Panc1 (cell line): Measurements from ENCODE around the gene SSBP3. TPM values are rescaled to one million over a fixed set of nuclear protein-coding genes. Genes with fewer than 3 reads are reported as not detected.

Experiments used
- ATAC-seq: fragments of 200-7000 bp; cut with Tn5 transposase; 2 replicates; pipeline ENCODE4 v1.9.1; 2020; ENCODE audit warnings: mild to moderate bottlenecking, moderate library complexity
- BruUV-seq: library from RNA; stranded (reverse); fragments of 400-500 nt; replicated peaks from 2 replicates; lab custom pipeline; 2021; lab: Mats Ljungman, UMichigan
- CTCF ChIA-PET: fragments of 300-600 bp; sonication (Branson Sonifier 250); formaldehyde crosslinking; loops from one replicate; lab custom pipeline; 2022; ENCODE audit warnings: antibody characterized with exemption; lab: Charles Lee
- POLR2A ChIA-PET: fragments of 300-600 bp; sonication (Branson Sonifier 250); formaldehyde crosslinking; loops from one replicate; lab custom pipeline; 2022; ENCODE audit warnings: antibody characterized with exemption; lab: Charles Lee
- DNase-seq: peaks from one replicate; pipeline ENCODE4 v3.0.0-alpha.2; 2010; ENCODE audit warnings: low read depth, low spot score
- H3K27ac ChIP-seq: 2 replicates; pipeline ENCODE4 v1.5.1; 2011; ENCODE audit warnings: mild to moderate bottlenecking, low read length, inconsistent platforms
- H3K27me3 ChIP-seq: fragments of 200-500 bp; sonication (Bioruptor generic); 2 replicates; pipeline ENCODE4 v1.6.0; 2014; ENCODE audit warnings: low read length, inconsistent platforms; ENCODE audit not compliant: control insufficient read depth, insufficient read depth
- H3K36me3 ChIP-seq: fragments of 200-500 bp; sonication (Bioruptor generic); 2 replicates; pipeline ENCODE4 v1.5.1; 2014; ENCODE audit warnings: inconsistent platforms, mild to moderate bottlenecking, low read length, moderate library complexity; ENCODE audit not compliant: control insufficient read depth, insufficient read depth
- H3K4me1 ChIP-seq: 2 replicates; pipeline ENCODE4 v1.5.1; 2011; ENCODE audit warnings: inconsistent platforms, mild to moderate bottlenecking, low read length, moderate library complexity; ENCODE audit not compliant: control insufficient read depth, insufficient read depth
- H3K4me3 ChIP-seq, 2 experiments: 2 replicates each; pipeline ENCODE4 v1.5.1; 2011 to 2012; ENCODE audit warnings: low read depth in 2 of 2, low read length in 2 of 2, mild to moderate bottlenecking in 2 of 2, inconsistent platforms in 1 of 2, moderate library complexity in 1 of 2
- H3K9me3 ChIP-seq: fragments of 200-500 bp; sonication (Bioruptor generic); 2 replicates; pipeline ENCODE4 v1.5.1; 2014; ENCODE audit warnings: low read depth, mild to moderate bottlenecking, inconsistent platforms, low read length, moderate library complexity; ENCODE audit not compliant: control insufficient read depth, insufficient read depth
- POLR2AphosphoS5 ChIP-seq: IDR thresholded peaks from 2 replicates; pipeline ENCODE4 v1.6.1; 2012; ENCODE audit warnings: mild to moderate bottlenecking, low read depth, low read length, moderate library complexity
- SIN3A ChIP-seq: IDR thresholded peaks from 2 replicates; pipeline ENCODE4 v1.6.1; 2012; ENCODE audit warnings: low read depth, mild to moderate bottlenecking, low read length, moderate library complexity, borderline replicate concordance; ENCODE audit not compliant: insufficient read depth
- TCF7L2 ChIP-seq: IDR thresholded peaks from 2 replicates; pipeline ENCODE4 v1.6.1; 2011; ENCODE audit warnings: mild to moderate bottlenecking, low read depth, low read length, inconsistent platforms
- in situ Hi-C: cut with HindIII; loops from 2 replicates; pipeline ENCODE4 v1.10.0; 2016; ENCODE audit warnings: low sequenced_read_pairs, low pct_unique_long_range_greater_than_20kb
- intact Hi-C: fragments of 100-400 bp; cut with micrococcal nuclease; formaldehyde crosslinking; loops from one replicate; pipeline ENCODE4 v1.10.0; 2022; ENCODE audit not compliant: unreplicated experiment
- total RNA-seq: library from RNA; stranded (reverse); gene quantifications from one replicate; pipeline ENCODE4 v1.2.1, GENCODE V29; 2021; ENCODE audit not compliant: unreplicated experiment
- TF ChIP-seq, protein P1 (sequence below): fragments of 450-650 bp; IDR thresholded peaks from 2 replicates; pipeline ENCODE4 v1.5.1; 2017; ENCODE audit warnings: mild to moderate bottlenecking
- TF ChIP-seq, protein P2 (sequence below), 2 experiments: IDR thresholded peaks; 2 replicates each; pipeline ENCODE4 v1.6.1; 2011 to 2012; ENCODE audit warnings: low read depth in 2 of 2, control low read depth in 1 of 2, low read length in 1 of 2, mild to moderate bottlenecking in 1 of 2, moderate library complexity in 1 of 2; ENCODE audit not compliant: insufficient read depth in 1 of 2

Gene SSBP3
- total RNA-seq, 1 experiment from 2014 or later: 22.5 TPM

DNA sequence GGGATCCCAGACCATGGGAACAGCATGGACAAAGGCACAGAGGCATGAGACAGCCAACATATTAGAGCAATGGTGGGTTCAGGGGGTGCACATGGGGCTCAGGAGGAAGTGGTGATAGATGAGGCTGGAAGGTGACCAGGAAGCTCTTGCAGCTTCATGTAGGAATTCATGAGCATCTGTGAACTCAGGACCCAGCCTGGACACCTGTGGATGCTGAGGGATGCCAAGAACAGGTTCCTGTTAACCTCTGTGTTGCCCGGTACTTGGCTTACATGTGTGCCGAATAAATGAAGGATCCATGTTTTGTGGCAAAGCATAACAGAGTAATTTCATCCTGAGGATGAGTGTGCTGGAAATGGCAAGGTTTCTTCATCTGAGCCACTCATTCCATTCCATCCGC, 9.3 kb upstream of the SSBP3 start:
- CTCF ChIA-PET: no interaction called here
- POLR2A ChIA-PET: no interaction called here
- ATAC-seq: no peak
- H3K27me3 ChIP-seq: no peaks in the 10 kb centered on the region; the same call in 1 of the 2 replicates
- H3K4me3 ChIP-seq: no peak overlapping the region
- intact Hi-C loops: no loop called here
- H3K36me3 ChIP-seq: no peaks in the 10 kb centered on the region
- no peaks in the 10 kb centered on the region for H3K4me1 ChIP-seq
- no peaks in the 10 kb centered on the region for H3K9me3 ChIP-seq
- no TSS peak for BruUV-seq
- no peak for DNase-seq
- in situ Hi-C loops: no loop called here
- TF ChIP-seq SIN3A (no peak), TCF7L2 (no peak), POLR2AphosphoS5 (no peak)
- TF ChIP-seq, protein P1, sequence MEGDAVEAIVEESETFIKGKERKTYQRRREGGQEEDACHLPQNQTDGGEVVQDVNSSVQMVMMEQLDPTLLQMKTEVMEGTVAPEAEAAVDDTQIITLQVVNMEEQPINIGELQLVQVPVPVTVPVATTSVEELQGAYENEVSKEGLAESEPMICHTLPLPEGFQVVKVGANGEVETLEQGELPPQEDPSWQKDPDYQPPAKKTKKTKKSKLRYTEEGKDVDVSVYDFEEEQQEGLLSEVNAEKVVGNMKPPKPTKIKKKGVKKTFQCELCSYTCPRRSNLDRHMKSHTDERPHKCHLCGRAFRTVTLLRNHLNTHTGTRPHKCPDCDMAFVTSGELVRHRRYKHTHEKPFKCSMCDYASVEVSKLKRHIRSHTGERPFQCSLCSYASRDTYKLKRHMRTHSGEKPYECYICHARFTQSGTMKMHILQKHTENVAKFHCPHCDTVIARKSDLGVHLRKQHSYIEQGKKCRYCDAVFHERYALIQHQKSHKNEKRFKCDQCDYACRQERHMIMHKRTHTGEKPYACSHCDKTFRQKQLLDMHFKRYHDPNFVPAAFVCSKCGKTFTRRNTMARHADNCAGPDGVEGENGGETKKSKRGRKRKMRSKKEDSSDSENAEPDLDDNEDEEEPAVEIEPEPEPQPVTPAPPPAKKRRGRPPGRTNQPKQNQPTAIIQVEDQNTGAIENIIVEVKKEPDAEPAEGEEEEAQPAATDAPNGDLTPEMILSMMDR: no peak
- TF ChIP-seq, protein P2, sequence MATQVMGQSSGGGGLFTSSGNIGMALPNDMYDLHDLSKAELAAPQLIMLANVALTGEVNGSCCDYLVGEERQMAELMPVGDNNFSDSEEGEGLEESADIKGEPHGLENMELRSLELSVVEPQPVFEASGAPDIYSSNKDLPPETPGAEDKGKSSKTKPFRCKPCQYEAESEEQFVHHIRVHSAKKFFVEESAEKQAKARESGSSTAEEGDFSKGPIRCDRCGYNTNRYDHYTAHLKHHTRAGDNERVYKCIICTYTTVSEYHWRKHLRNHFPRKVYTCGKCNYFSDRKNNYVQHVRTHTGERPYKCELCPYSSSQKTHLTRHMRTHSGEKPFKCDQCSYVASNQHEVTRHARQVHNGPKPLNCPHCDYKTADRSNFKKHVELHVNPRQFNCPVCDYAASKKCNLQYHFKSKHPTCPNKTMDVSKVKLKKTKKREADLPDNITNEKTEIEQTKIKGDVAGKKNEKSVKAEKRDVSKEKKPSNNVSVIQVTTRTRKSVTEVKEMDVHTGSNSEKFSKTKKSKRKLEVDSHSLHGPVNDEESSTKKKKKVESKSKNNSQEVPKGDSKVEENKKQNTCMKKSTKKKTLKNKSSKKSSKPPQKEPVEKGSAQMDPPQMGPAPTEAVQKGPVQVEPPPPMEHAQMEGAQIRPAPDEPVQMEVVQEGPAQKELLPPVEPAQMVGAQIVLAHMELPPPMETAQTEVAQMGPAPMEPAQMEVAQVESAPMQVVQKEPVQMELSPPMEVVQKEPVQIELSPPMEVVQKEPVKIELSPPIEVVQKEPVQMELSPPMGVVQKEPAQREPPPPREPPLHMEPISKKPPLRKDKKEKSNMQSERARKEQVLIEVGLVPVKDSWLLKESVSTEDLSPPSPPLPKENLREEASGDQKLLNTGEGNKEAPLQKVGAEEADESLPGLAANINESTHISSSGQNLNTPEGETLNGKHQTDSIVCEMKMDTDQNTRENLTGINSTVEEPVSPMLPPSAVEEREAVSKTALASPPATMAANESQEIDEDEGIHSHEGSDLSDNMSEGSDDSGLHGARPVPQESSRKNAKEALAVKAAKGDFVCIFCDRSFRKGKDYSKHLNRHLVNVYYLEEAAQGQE (IDR thresholded peaks at IDR 0.05; ENCODE audit: insufficient read depth in 1 of 2, low read depth in 2 of 2, low read length in 1 of 2): no peak
- no peak overlapping the region for H3K27ac ChIP-seq

DNA sequence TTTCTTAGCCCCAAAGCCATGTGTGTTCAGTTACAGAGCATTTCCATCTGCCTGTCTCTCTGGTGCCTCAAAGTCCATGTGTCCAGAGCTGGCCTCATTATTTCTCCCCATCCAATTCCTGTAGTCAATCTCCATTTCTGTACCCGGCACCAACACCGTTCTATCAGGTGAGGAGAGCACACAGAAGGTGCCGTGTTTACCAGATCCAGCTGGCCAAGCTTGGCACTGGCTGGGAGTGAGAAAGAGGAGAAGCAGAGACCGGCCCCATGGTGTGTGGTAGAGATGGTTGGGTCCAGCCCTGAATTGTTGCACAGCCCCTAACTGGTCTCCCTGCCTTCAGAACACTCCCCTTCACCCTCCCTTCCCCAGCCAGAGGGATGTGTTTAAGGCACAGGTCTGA, 7.5 kb upstream of the SSBP3 start:
- no peaks in the 10 kb centered on the region for H3K36me3 ChIP-seq
- intact Hi-C loops: no loop called here
- TF ChIP-seq SIN3A (no peak), TCF7L2 (no peak), POLR2AphosphoS5 (no peak)
- TF ChIP-seq, protein P1: no peak
- TF ChIP-seq, protein P2 (IDR thresholded peaks at IDR 0.05; ENCODE audit: insufficient read depth in 1 of 2, low read depth in 2 of 2, low read length in 1 of 2): no peak
- in situ Hi-C loops: no loop called here
- no peak overlapping the region for H3K4me3 ChIP-seq
- DNase-seq: no peak
- H3K9me3 ChIP-seq: no peaks in the 10 kb centered on the region
- ChIA-PET CTCF (no interaction called here), POLR2A (no interaction called here)
- H3K27me3 ChIP-seq: no peaks in the 10 kb centered on the region; the same call in 1 of the 2 replicates
- ATAC-seq: no peak
- H3K4me1 ChIP-seq: peaks cover 1% of the 10 kb centered on the region
- no TSS peak for BruUV-seq
- H3K27ac ChIP-seq: no peak overlapping the region
